Lower lobe of right lung (tissue), 2 donors: ENCODE data around the gene DUSP8. TPM values are rescaled to one million over a fixed set of nuclear protein-coding genes. Genes with fewer than 3 reads are reported as not detected.
A peak's percentile ranks its signal among the peaks of the same experiment; 100 is the strongest.

Experiments used
- ATAC-seq, 2 donors: fragments of 200-7000 bp; cut with Tn5 transposase; one replicate each; pipeline ENCODE4 v1.9.1; 2020 to 2022; ENCODE audit warnings: mild to moderate bottlenecking in 2 of 2, moderate library complexity in 2 of 2
- DNase-seq: peaks from one replicate; pipeline ENCODE4 v3.0.0-alpha.2; 2020
- H3K27ac ChIP-seq: fragments of 200-600 bp; one replicate; pipeline ENCODE4 v1.8.0; 2022
- H3K27me3 ChIP-seq: fragments of 200-600 bp; one replicate; pipeline ENCODE4 v1.8.0; 2022; ENCODE audit warnings: low read depth
- H3K36me3 ChIP-seq: fragments of 200-600 bp; one replicate; pipeline ENCODE4 v1.8.0; 2022; ENCODE audit warnings: mild to moderate bottlenecking
- H3K4me1 ChIP-seq: fragments of 200-600 bp; one replicate; pipeline ENCODE4 v1.8.0; 2022
- H3K4me3 ChIP-seq: fragments of 200-600 bp; one replicate; pipeline ENCODE4 v1.8.0; 2022; ENCODE audit warnings: mild to moderate bottlenecking
- H3K9me3 ChIP-seq: fragments of 200-600 bp; one replicate; pipeline ENCODE4 v1.8.0; 2022
- CTCF ChIP-seq: fragments of 200-600 bp; IDR thresholded peaks from one replicate; pipeline ENCODE4 v1.8.0; 2022; ENCODE audit warnings: antibody characterized with exemption, mild to moderate bottlenecking
- intact Hi-C: fragments of 100-400 bp; cut with DNase I; formaldehyde crosslinking; loops from one replicate; pipeline ENCODE4 v1.11.0; 2022
- total RNA-seq: library from RNA; stranded (reverse); fragmentation: NEBNext Ultra II Directional; extraction: Animal tissue kit (Norgen Biotek cat#: 25700); gene quantifications from one replicate; pipeline ENCODE4 v1.2.1, GENCODE V29; 2021
- donor health status: DM: no; HTN: yes; CAD: no; lungs with severe emphysema.

DUSP8 gene
- total RNA-seq, 1 donor from 2014 or later: 8.9 TPM

GRCh38 chr11:1546077-1546535 is 26.0 kb downstream of the DUSP8 start:
- no peak for DNase-seq
- Histone ChIP-seq H3K27me3 (peaks cover 34% of the 10 kb centered on the region), H3K36me3 (no peaks in the 10 kb centered on the region), H3K9me3 (no peaks in the 10 kb centered on the region), H3K27ac (no peak overlapping the region), H3K4me3 (no peak overlapping the region), H3K4me1 (peaks cover 28% of the 10 kb centered on the region)
- peak; percentile 5 to 23 for ATAC-seq
- intact Hi-C loops: no loop called here
- TF ChIP-seq CTCF: no peak

GRCh38 chr11:1545432-1545831 is 26.6 kb downstream of the DUSP8 start:
- peaks cover 34% of the 10 kb centered on the region for H3K27me3 ChIP-seq
- TF ChIP-seq CTCF: no peak
- no peak for ATAC-seq
- DNase-seq: no peak
- H3K27ac ChIP-seq: no peak overlapping the region
- intact Hi-C loops: no loop called here
- peaks cover 28% of the 10 kb centered on the region for H3K4me1 ChIP-seq
- no peak overlapping the region for H3K4me3 ChIP-seq
- no peaks in the 10 kb centered on the region for H3K9me3 ChIP-seq
- H3K36me3 ChIP-seq: no peaks in the 10 kb centered on the region

GRCh38 chr11:1544536-1544935 is 27.5 kb downstream of the DUSP8 start:
- Histone ChIP-seq H3K4me1 (peaks cover 28% of the 10 kb centered on the region), H3K27ac (no peak overlapping the region), H3K36me3 (no peaks in the 10 kb centered on the region), H3K4me3 (no peak overlapping the region), H3K27me3 (peaks cover 34% of the 10 kb centered on the region), H3K9me3 (no peaks in the 10 kb centered on the region)
- DNase-seq (no peak), ATAC-seq (no peak)
- intact Hi-C loops: no loop called here
- TF ChIP-seq CTCF: no peak

- Histone ChIP-seq H3K27me3 (peaks cover 34% of the 10 kb centered on the region), H3K27ac (no peak overlapping the region), H3K4me1 (peaks cover 28% of the 10 kb centered on the region), H3K9me3 (no peaks in the 10 kb centered on the region), H3K4me3 (no peak overlapping the region), H3K36me3 (no peaks in the 10 kb centered on the region)
- no peak for ATAC-seq
- no peak for TF ChIP-seq CTCF
- intact Hi-C loops: no loop called here
- DNase-seq: no peak
Measured at GRCh38 chr11:1543606-1544263, 28.3 kb downstream of the DUSP8 start.

- intact Hi-C loops: no loop called here
- Histone ChIP-seq H3K36me3 (no peaks in the 10 kb centered on the region), H3K27ac (no peak overlapping the region)
Measured at GRCh38 chr11:1542267-1542666, 29.8 kb downstream of the DUSP8 start.

More at GRCh38 chr11:1542267-1542666, 29.8 kb downstream of the DUSP8 start:
- Histone ChIP-seq H3K9me3 (no peaks in the 10 kb centered on the region), H3K27me3 (peaks cover 21% of the 10 kb centered on the region), H3K4me3 (no peak overlapping the region), H3K4me1 (peaks cover 18% of the 10 kb centered on the region)
- TF ChIP-seq CTCF: no peak
- no peak for ATAC-seq
- no peak for DNase-seq
